ENCODE measurements around the gene DNM3. TPM values are rescaled to one million over a fixed set of nuclear protein-coding genes. Genes with fewer than 3 reads are reported as not detected.

Gene DNM3
- total RNA-seq, 3 donors from 2014 or later (not counting 1 experiment from before 2014, with no cell fraction given): 2.5 to 3.3 (median 2.8) TPM

DNA sequence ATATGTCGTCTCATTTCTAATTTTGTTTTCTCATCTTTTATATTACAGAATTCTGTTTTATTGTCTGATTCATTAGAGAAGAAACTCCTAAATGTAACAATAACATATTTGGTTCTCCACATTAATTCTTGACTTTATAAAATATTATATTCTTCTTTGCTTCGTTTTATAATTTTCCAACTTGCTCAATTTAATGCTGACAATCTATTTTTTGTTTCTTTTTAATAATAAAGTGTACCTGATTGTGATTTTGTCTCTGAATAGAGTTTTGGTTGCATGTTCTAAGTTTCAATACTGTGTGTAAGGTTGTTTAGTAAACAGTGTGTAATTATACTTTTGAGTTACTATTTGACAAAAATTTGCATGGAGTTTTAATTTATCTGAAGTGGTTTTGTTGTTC, 448.1 kb downstream of the DNM3 start:
- Mint-ChIP-seq H3K36me3 (no peaks in the 10 kb centered on the region), H3K4me3 (no peak overlapping the region), H3K27me3 (ENCODE audit: low read depth in 2 of 2) (peaks cover 0 to 3% of the 10 kb centered on the region in 2 donors), H3K9me3 (no peaks in the 10 kb centered on the region), H3K4me1 (no peaks in the 10 kb centered on the region), H3K27ac (no peak overlapping the region)
- Histone ChIP-seq H3K9me3 (ENCODE audit: control insufficient read depth, insufficient read depth, low read length) (no peaks in the 10 kb centered on the region), H3K4me1 (ENCODE audit: control insufficient read depth, insufficient read depth, low read length) (no peaks in the 10 kb centered on the region), H3K27me3 (ENCODE audit: control insufficient read depth, insufficient read depth, low read length) (no peaks in the 10 kb centered on the region), H3K27ac (ENCODE audit: low read length) (no peak overlapping the region), H3K4me3 (ENCODE audit: low read length) (no peak overlapping the region), H3K36me3 (ENCODE audit: control insufficient read depth, insufficient read depth, low read length) (no peaks in the 10 kb centered on the region)
- TF ChIP-seq, protein P1, sequence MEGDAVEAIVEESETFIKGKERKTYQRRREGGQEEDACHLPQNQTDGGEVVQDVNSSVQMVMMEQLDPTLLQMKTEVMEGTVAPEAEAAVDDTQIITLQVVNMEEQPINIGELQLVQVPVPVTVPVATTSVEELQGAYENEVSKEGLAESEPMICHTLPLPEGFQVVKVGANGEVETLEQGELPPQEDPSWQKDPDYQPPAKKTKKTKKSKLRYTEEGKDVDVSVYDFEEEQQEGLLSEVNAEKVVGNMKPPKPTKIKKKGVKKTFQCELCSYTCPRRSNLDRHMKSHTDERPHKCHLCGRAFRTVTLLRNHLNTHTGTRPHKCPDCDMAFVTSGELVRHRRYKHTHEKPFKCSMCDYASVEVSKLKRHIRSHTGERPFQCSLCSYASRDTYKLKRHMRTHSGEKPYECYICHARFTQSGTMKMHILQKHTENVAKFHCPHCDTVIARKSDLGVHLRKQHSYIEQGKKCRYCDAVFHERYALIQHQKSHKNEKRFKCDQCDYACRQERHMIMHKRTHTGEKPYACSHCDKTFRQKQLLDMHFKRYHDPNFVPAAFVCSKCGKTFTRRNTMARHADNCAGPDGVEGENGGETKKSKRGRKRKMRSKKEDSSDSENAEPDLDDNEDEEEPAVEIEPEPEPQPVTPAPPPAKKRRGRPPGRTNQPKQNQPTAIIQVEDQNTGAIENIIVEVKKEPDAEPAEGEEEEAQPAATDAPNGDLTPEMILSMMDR (IDR thresholded peaks at IDR 0.05): no peak
- no CpG with 5 or more reads among the region's 2 CpGs for WGBS (ENCODE audit: insufficient coverage)
- intact Hi-C loops (cut with micrococcal nuclease): no loop called here
- ATAC-seq (no peak), DNase-seq (no peak)

DNA sequence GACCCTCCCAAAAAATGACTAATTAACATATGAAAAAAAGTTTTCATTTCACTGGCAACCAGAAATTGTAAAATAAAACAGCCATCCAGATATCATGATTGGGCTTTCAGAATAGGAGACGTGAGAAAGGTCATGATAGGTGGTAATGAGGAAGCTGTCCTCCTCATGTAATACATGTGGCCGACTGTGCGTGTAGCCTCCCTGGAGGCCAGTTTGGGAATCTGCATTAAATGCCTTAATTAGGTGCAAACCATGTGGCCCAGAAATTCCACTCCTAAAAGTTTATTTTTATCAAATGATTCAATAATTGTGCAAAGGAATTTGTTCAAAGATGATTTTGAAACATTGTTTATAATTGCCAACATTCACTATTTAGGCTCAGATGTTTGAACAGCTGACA, 451.5 kb downstream of the DNM3 start:
- H3K36me3 Mint-ChIP-seq: no peaks in the 10 kb centered on the region
- Histone ChIP-seq H3K4me1 (ENCODE audit: control insufficient read depth, insufficient read depth, low read length) (no peaks in the 10 kb centered on the region), H3K27me3 (ENCODE audit: control insufficient read depth, insufficient read depth, low read length) (no peaks in the 10 kb centered on the region), H3K36me3 (ENCODE audit: control insufficient read depth, insufficient read depth, low read length) (no peaks in the 10 kb centered on the region), H3K9me3 (ENCODE audit: control insufficient read depth, insufficient read depth, low read length) (no peaks in the 10 kb centered on the region), H3K4me3 (ENCODE audit: low read length) (no peak overlapping the region), H3K27ac (ENCODE audit: low read length) (no peak overlapping the region)
- peaks cover 0 to 3% of the 10 kb centered on the region in 2 donors for H3K27me3 Mint-ChIP-seq (ENCODE audit: low read depth in 2 of 2)
- no peaks in the 10 kb centered on the region for H3K9me3 Mint-ChIP-seq
- WGBS (ENCODE audit: insufficient coverage): 98% methylated on average over 3 of the region's 3 CpGs
- intact Hi-C loops (cut with micrococcal nuclease): no loop called here
- ATAC-seq: no peak
- TF ChIP-seq, protein P1 (IDR thresholded peaks at IDR 0.05): no peak
- DNase-seq: no peak
- H3K27ac Mint-ChIP-seq: no peak overlapping the region
- no peak overlapping the region for H3K4me3 Mint-ChIP-seq
- H3K4me1 Mint-ChIP-seq: no peaks in the 10 kb centered on the region

DNA sequence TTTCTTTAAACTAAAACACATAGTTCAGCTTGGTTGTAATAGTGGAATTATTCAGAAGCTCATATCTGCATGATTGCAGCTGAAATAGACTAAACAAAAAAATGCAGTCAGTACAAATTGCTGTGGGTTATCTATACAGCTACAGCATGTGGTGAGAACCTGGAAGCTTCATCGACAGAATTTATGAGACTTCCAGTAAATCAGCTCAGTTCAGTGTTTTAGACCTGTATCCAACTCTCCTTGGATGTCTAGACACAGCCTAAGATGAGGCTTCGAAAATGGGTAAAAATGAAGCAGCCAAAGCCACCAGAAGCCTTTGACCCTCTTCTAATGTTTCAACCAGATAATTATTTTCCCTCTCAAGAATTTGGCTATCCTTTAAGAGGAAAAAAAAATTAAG, 452.1 kb downstream of the DNM3 start:
- H3K9me3 ChIP-seq (ENCODE audit: control insufficient read depth, insufficient read depth, low read length): no peaks in the 10 kb centered on the region
- Mint-ChIP-seq H3K27me3 (ENCODE audit: low read depth in 2 of 2) (peaks cover 0 to 1% of the 10 kb centered on the region in 2 donors), H3K4me1 (no peaks in the 10 kb centered on the region), H3K4me3 (no peak overlapping the region), H3K9me3 (no peaks in the 10 kb centered on the region), H3K36me3 (no peaks in the 10 kb centered on the region), H3K27ac (no peak overlapping the region)
- H3K36me3 ChIP-seq (ENCODE audit: control insufficient read depth, insufficient read depth, low read length): no peaks in the 10 kb centered on the region
- DNase-seq (no peak), ATAC-seq (no peak)
- TF ChIP-seq, protein P1 (IDR thresholded peaks at IDR 0.05): no peak
- WGBS (ENCODE audit: insufficient coverage): 90% methylated on average over 2 of the region's 2 CpGs
- intact Hi-C loops (cut with micrococcal nuclease): no loop called here
- H3K27me3 ChIP-seq (ENCODE audit: control insufficient read depth, insufficient read depth, low read length): no peaks in the 10 kb centered on the region
- no peaks in the 10 kb centered on the region for H3K4me1 ChIP-seq (ENCODE audit: control insufficient read depth, insufficient read depth, low read length)
- H3K4me3 ChIP-seq (ENCODE audit: low read length): no peak overlapping the region
- no peak overlapping the region for H3K27ac ChIP-seq (ENCODE audit: low read length)

DNA sequence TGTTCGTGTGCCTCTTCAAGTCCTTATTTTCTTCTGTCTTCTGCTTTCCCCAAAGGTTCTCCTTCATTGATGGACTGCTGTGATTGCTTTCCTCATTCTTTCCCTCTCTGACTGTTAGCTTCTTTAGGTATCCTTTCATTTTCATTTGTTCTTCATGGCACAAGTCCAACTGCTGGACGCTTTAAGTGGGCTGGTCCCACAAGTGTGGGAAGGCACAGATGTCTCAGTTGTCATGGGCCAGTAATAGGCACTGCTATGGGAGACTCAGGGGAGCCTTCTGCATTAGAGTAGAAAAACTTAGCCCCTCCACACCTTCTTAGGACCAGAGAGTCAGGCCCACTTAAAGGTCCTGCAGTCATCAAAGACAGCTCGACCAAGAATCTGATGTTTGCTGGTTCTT, 456.8 kb downstream of the DNM3 start:
- Mint-ChIP-seq H3K36me3 (peaks cover 13% of the 10 kb centered on the region), H3K27me3 (ENCODE audit: low read depth in 2 of 2) (no peaks in the 10 kb centered on the region), H3K4me3 (no peak overlapping the region), H3K4me1 (no peaks in the 10 kb centered on the region), H3K9me3 (peaks cover 3% of the 10 kb centered on the region in 2 donors), H3K27ac (no peak overlapping the region)
- TF ChIP-seq, protein P1 (IDR thresholded peaks at IDR 0.05): no peak
- no peak overlapping the region for H3K27ac ChIP-seq (ENCODE audit: low read length)
- intact Hi-C loops (cut with micrococcal nuclease): no loop called here
- peaks cover 3% of the 10 kb centered on the region for H3K4me1 ChIP-seq (ENCODE audit: control insufficient read depth, insufficient read depth, low read length)
- H3K9me3 ChIP-seq (ENCODE audit: control insufficient read depth, insufficient read depth, low read length): no peaks in the 10 kb centered on the region
- WGBS (ENCODE audit: insufficient coverage): 86% methylated on average over 3 of the region's 3 CpGs
- DNase-seq (no peak), ATAC-seq (no peak)
- H3K27me3 ChIP-seq (ENCODE audit: control insufficient read depth, insufficient read depth, low read length): no peaks in the 10 kb centered on the region
- H3K36me3 ChIP-seq (ENCODE audit: control insufficient read depth, insufficient read depth, low read length): no peaks in the 10 kb centered on the region
- H3K4me3 ChIP-seq (ENCODE audit: low read length): no peak overlapping the region
